Skeletal muscle tissue (tissue), 4 donors: ENCODE results near the gene TRIP13. TPM values are rescaled to one million over a fixed set of nuclear protein-coding genes. Genes with fewer than 3 reads are reported as not detected.
A peak's percentile ranks its signal among the peaks of the same experiment; 100 is the strongest.
"Not testable (repeated sequence)": the region's sequence is repeated elsewhere in the genome, so short reads cannot be mapped to it uniquely, and the experiment has no call there.

Experiments used
- H3K27ac ChIP-seq: one replicate; pipeline ENCODE4 v1.7.0; 2013; ENCODE audit warnings: mild to moderate bottlenecking, low read depth, low read length, inconsistent platforms
- H3K27me3 ChIP-seq, 3 donors: one replicate each; pipeline ENCODE4 v1.7.0; 2013; ENCODE audit warnings: low read length in 3 of 3; ENCODE audit not compliant: control insufficient read depth in 3 of 3, insufficient read depth in 3 of 3
- H3K36me3 ChIP-seq, 3 donors: one replicate each; pipeline ENCODE4 v1.7.0; 2013; ENCODE audit warnings: low read length in 3 of 3; ENCODE audit not compliant: control insufficient read depth in 3 of 3, insufficient read depth in 3 of 3
- H3K4me1 ChIP-seq, 3 donors: one replicate each; pipeline ENCODE4 v1.7.0; 2013; ENCODE audit warnings: low read length in 3 of 3, mild to moderate bottlenecking in 3 of 3; ENCODE audit not compliant: control insufficient read depth in 3 of 3, insufficient read depth in 3 of 3
- H3K4me3 ChIP-seq, 3 donors: one replicate each; pipeline ENCODE4 v1.7.0; 2013; ENCODE audit warnings: low read length in 3 of 3
- H3K9ac ChIP-seq, 3 donors: one replicate each; pipeline ENCODE4 v1.7.0; 2013; ENCODE audit warnings: low read length in 3 of 3, mild to moderate bottlenecking in 3 of 3, moderate library complexity in 2 of 3, low read depth in 1 of 3
- H3K9me3 ChIP-seq, 3 donors: one replicate each; pipeline ENCODE4 v1.7.0; 2013; ENCODE audit warnings: low read length in 3 of 3; ENCODE audit not compliant: control insufficient read depth in 3 of 3
- total RNA-seq: library from RNA; depleted of rRNA; stranded (reverse); fragments of >200 nt; gene quantifications from one replicate; pipeline ENCODE4 v1.2.3, GENCODE V29; 2014
- donor health status: Osteomylitis.

Gene TRIP13
- total RNA-seq, 1 donor from 2014 or later: 5.7 TPM

GRCh38 chr5:916441-917293 is 24.0 kb downstream of the TRIP13 start:
- Histone ChIP-seq H3K36me3 (no peaks in the 10 kb centered on the region), H3K4me3 (no peak overlapping the region), H3K9ac (no peak overlapping the region), H3K27me3 (no peaks in the 10 kb centered on the region), H3K4me1 (no peaks in the 10 kb centered on the region), H3K9me3 (peaks cover 0 to 3% (median 0%) of the 10 kb centered on the region in 3 donors), H3K27ac (no peak overlapping the region)

DNA sequence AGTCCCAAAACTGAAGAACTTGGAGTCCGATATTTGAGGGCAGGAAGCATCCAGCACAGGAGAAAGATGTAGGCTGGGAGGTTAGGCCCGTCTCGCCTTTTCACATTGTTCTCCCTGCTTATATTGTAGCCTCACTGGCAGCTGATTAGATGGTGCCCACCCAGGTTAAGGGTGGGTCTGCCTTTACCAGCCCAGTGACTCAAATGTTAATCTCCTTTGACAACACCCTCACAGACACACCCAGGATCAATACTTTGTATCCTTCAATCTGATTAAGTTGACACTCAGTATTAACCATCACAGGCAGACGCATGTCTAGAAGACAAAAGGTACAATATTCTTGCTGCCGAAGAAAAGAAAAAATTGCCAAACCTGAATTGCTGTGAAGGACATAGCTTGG is 26.0 kb downstream of the TRIP13 start:
- not testable (repeated sequence) for H3K9ac ChIP-seq, H3K4me3 ChIP-seq, H3K27ac ChIP-seq, H3K9me3 ChIP-seq, H3K27me3 ChIP-seq, H3K4me1 ChIP-seq, H3K36me3 ChIP-seq

GRCh38 chr5:919356-920000 is 26.8 kb downstream of the TRIP13 start:
- peaks cover 0 to 3% (median 0%) of the 10 kb centered on the region in 3 donors for H3K9me3 ChIP-seq
- H3K36me3 ChIP-seq: no peaks in the 10 kb centered on the region
- H3K27me3 ChIP-seq: peaks cover 0 to 8% (median 0%) of the 10 kb centered on the region in 3 donors
- no peak overlapping the region for H3K27ac ChIP-seq
- no peak overlapping the region for H3K4me3 ChIP-seq
- H3K4me1 ChIP-seq: no peaks in the 10 kb centered on the region
- H3K9ac ChIP-seq: no peak overlapping the region

DNA sequence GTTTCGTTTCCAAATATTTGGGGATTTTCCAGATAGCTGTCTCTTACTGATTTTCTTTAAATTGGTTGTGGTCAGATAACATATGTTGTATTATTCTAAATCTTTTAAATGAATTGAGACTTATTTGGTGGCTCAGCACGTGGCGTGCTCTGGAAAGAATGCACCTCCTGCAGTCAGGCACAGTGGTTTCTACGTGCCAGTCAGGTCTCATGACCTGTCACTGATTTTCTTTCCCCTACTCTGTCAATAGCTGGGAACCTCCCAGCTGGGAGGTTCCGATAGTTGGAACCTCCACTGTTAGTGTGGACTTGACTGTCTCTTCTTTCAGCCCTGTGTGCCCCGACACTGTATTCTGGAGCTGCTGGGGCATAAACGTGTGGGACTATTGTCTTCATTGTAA is 27.6 kb downstream of the TRIP13 start:
- Histone ChIP-seq H3K4me1 (no peaks in the 10 kb centered on the region), H3K27me3 (peaks cover 2 to 8% (median 4%) of the 10 kb centered on the region in 3 donors), H3K9ac (no peak overlapping the region), H3K9me3 (peaks cover 0 to 3% (median 0%) of the 10 kb centered on the region in 3 donors), H3K4me3 (no peak overlapping the region), H3K36me3 (no peaks in the 10 kb centered on the region), H3K27ac (no peak overlapping the region)

DNA sequence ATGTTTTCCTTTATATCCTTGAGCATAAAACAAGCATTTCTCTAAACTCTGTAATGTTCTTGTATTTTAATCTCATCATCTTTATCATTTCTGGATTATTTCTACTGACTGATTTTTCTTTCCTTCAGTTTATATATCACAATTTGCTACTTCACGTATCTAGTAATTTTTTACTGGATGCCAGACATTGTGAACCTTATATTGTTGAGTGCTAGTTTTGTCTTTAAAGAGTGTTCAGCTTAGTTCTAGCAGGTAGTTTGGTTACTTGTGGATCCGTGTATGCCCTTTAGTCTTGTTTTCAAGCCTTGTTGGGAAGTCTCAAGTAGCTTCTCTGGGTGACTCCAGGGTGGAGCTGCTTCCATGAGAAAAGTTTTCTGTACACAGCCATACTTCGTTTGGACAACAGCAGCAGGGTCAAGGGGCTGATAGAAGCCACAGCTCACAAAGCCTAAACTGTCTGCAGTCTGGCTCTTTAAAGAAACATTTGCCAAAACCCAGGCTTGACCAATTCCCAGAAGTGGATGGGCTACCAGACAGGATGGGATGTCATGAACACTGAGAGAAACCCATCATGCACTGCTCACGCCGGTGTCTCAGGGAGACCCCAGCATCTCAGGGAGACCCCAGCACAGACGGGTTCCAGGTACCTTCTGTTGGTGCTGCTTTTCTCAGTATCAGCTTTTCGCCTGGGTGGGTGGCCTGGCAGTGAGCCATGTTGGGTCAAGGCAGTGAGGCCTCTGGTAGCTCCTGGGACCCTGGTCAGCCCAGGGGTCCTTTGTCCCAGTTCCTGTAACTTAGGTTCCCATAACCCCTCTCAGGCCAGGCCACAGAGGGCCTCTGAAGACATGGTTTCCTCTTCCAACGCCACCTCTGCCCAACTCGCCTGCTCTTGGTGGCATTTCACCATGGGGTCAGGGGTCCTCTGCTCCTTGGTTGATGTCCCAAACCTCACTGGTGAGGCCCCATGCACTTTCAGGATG is 29.1 kb downstream of the TRIP13 start:
- Histone ChIP-seq H3K36me3 (no peaks in the 10 kb centered on the region), H3K9ac (no peak overlapping the region), H3K9me3 (peaks cover 0 to 3% (median 0%) of the 10 kb centered on the region in 3 donors), H3K27me3 (peaks cover 7 to 19% (median 11%) of the 10 kb centered on the region in 3 donors), H3K4me1 (peaks cover 2 to 6% (median 5%) of the 10 kb centered on the region in 3 donors), H3K27ac (no peak overlapping the region), H3K4me3 (no peak overlapping the region)

GRCh38 chr5:922436-923280 is 30.0 kb downstream of the TRIP13 start:
- peak overlapping the region in 1 of 3 donors; percentile 40 for H3K9ac ChIP-seq
- H3K36me3 ChIP-seq: no peaks in the 10 kb centered on the region
- peaks cover 0 to 3% (median 0%) of the 10 kb centered on the region in 3 donors for H3K9me3 ChIP-seq
- no peak overlapping the region for H3K4me3 ChIP-seq
- H3K27me3 ChIP-seq: peaks cover 16 to 26% (median 19%) of the 10 kb centered on the region in 3 donors
- H3K27ac ChIP-seq: no peak overlapping the region
- peaks cover 4 to 10% (median 5%) of the 10 kb centered on the region in 3 donors for H3K4me1 ChIP-seq

DNA sequence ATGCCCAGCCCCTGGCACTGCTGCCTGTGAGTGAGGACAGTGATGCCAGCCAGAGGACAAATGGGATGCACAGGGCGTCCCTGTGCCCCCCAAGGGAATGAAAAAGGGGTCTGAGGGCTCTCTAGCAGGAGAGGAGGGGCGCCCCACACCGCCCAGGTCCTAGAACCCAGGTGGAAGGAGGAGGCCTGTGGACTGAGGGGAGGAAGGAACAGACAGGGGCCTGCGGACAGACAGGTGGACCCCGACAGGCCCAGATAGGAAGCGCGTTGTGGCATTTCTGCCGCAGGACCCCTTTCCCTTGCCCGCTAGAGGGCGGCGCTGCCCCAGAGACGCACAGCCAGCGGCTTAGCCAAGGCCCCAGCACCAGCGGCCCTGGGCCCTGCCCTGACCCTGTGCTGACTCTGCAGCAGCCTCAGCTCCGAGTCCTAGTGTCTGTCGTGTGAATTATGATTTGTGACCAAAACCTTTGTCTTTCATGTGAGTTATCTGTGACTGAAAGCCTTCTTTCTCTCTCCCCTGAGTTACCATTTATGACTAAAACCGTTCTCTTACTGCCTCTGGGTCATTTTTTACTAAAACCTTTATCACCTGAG is 30.7 kb downstream of the TRIP13 start:
- peaks cover 18 to 30% (median 21%) of the 10 kb centered on the region in 3 donors for H3K27me3 ChIP-seq
- no peak overlapping the region for H3K27ac ChIP-seq
- H3K9ac ChIP-seq: peak overlapping the region in 1 of 3 donors; percentile 40
- no peaks in the 10 kb centered on the region for H3K36me3 ChIP-seq
- H3K9me3 ChIP-seq: peaks cover 0 to 3% (median 0%) of the 10 kb centered on the region in 3 donors
- peaks cover 4 to 10% (median 5%) of the 10 kb centered on the region in 3 donors for H3K4me1 ChIP-seq
- H3K4me3 ChIP-seq: no peak overlapping the region

- Histone ChIP-seq H3K4me1 (peaks cover 4 to 10% (median 5%) of the 10 kb centered on the region in 3 donors), H3K9me3 (no peaks in the 10 kb centered on the region), H3K4me3 (peak overlapping the region; percentile 9 to 45 (median 39)), H3K27me3 (peaks cover 21 to 38% (median 21%) of the 10 kb centered on the region in 3 donors), H3K27ac (no peak overlapping the region), H3K36me3 (no peaks in the 10 kb centered on the region), H3K9ac (peak overlapping the region in 1 of 3 donors; percentile 25)
Observed at GRCh38 chr5:926417-927171, 33.9 kb downstream of the TRIP13 start.
